Natural killer cell (primary cell): ENCODE data around the gene CFAP99. TPM values are rescaled to one million over a fixed set of nuclear protein-coding genes. Genes with fewer than 3 reads are reported as not detected.

Experiments
- ATAC-seq, 3 donors: fragments of 150-1000 bp in 2 of 3; fragments of 200-7000 bp in 1 of 3; cut with Tn5 transposase; 1 replicate in 1 of 3; 2 replicates in 2 of 3; pipeline ENCODE4 v1.10.0; 2021; ENCODE audit warnings: mild to moderate bottlenecking in 2 of 3, moderate library complexity in 2 of 3
- DNase-seq, 2 donors: peaks; one replicate each; pipeline versions ENCODE4 v3.0.0 to v3.0.0-alpha.2; 2013 to 2021; ENCODE audit warnings: mixed read lengths in 1 of 2
- H3K27ac ChIP-seq: one replicate; pipeline ENCODE4 v1.5.1; 2013; ENCODE audit warnings: mild to moderate bottlenecking, low read length
- H3K27me3 ChIP-seq: one replicate; pipeline ENCODE4 v1.6.1; 2013; ENCODE audit warnings: low read length; ENCODE audit not compliant: control insufficient read depth, insufficient read depth
- H3K36me3 ChIP-seq: one replicate; pipeline ENCODE4 v1.6.1; 2013; ENCODE audit warnings: low read length; ENCODE audit not compliant: control insufficient read depth, insufficient read depth
- H3K4me1 ChIP-seq: one replicate; pipeline ENCODE4 v1.6.1; 2013; ENCODE audit warnings: low read length; ENCODE audit not compliant: control insufficient read depth, insufficient read depth
- H3K4me3 ChIP-seq: one replicate; pipeline ENCODE4 v1.5.1; 2013; ENCODE audit warnings: low read length
- H3K9me3 ChIP-seq: one replicate; pipeline ENCODE4 v1.6.1; 2013; ENCODE audit warnings: low read length; ENCODE audit not compliant: control insufficient read depth, insufficient read depth
- H3K27ac Mint-ChIP-seq, 2 donors: one replicate each; pipeline ENCODE4 v1.8.0; 2022; ENCODE audit warnings: mild to moderate bottlenecking in 2 of 2, mixed read lengths in 2 of 2, moderate library complexity in 1 of 2
- H3K27me3 Mint-ChIP-seq, 2 donors: one replicate each; pipeline ENCODE4 v1.8.0; 2022; ENCODE audit warnings: low read depth in 2 of 2, mixed read lengths in 2 of 2
- H3K36me3 Mint-ChIP-seq: one replicate; pipeline ENCODE4 v1.8.0; 2022; ENCODE audit warnings: mixed read lengths
- H3K4me1 Mint-ChIP-seq, 2 donors: one replicate each; pipeline ENCODE4 v1.8.0; 2022; ENCODE audit warnings: mixed read lengths in 2 of 2
- H3K4me3 Mint-ChIP-seq: one replicate; pipeline ENCODE4 v1.8.0; 2022; ENCODE audit warnings: mild to moderate bottlenecking, moderate library complexity, mixed read lengths
- H3K9me3 Mint-ChIP-seq, 2 donors: one replicate each; pipeline ENCODE4 v1.8.0; 2022; ENCODE audit warnings: mixed read lengths in 2 of 2
- WGBS: methylation state at CpG from one replicate; pipeline ENCODE4 v1.1.7; 2013; ENCODE audit warnings: missing lambda C conversion rate; ENCODE audit not compliant: insufficient coverage; 5-methylcytosine and 5-hydroxymethylcytosine counted together
- intact Hi-C: fragments of 100-400 bp; cut with micrococcal nuclease; formaldehyde crosslinking; loops from one replicate; pipeline ENCODE4 v1.14.2; 2022
- total RNA-seq, 4 donors: library from RNA; stranded (reverse); fragments of 120-200 nt in 1 of 4; gene quantifications; one replicate each; pipeline versions ENCODE4 v1.2.3 to v1.2.4, GENCODE V29; 2013 to 2022
- TF ChIP-seq, protein P1 (sequence below): fragments of 200-600 bp; IDR thresholded peaks from one replicate; pipeline ENCODE4 v1.8.0; 2022; ENCODE audit warnings: antibody characterized with exemption

The CFAP99 gene
- total RNA-seq, 3 donors from 2014 or later (not counting 1 experiment from before 2014, with no cell fraction given): not detected

- Mint-ChIP-seq H3K27ac (no peak overlapping the region), H3K4me3 (no peak overlapping the region), H3K36me3 (no peaks in the 10 kb centered on the region), H3K27me3 (no peaks in the 10 kb centered on the region), H3K9me3 (no peaks in the 10 kb centered on the region), H3K4me1 (peaks cover 0 to 5% of the 10 kb centered on the region in 2 donors)
- Histone ChIP-seq H3K27me3 (no peaks in the 10 kb centered on the region), H3K27ac (no peak overlapping the region), H3K9me3 (no peaks in the 10 kb centered on the region), H3K4me1 (peaks cover 8% of the 10 kb centered on the region), H3K36me3 (no peaks in the 10 kb centered on the region), H3K4me3 (no peak overlapping the region)
- ATAC-seq: no peak
- 86% methylated on average over 24 of the region's 25 CpGs for WGBS
- DNase-seq: no peak
- intact Hi-C loops: no loop called here
- TF ChIP-seq, protein P1, sequence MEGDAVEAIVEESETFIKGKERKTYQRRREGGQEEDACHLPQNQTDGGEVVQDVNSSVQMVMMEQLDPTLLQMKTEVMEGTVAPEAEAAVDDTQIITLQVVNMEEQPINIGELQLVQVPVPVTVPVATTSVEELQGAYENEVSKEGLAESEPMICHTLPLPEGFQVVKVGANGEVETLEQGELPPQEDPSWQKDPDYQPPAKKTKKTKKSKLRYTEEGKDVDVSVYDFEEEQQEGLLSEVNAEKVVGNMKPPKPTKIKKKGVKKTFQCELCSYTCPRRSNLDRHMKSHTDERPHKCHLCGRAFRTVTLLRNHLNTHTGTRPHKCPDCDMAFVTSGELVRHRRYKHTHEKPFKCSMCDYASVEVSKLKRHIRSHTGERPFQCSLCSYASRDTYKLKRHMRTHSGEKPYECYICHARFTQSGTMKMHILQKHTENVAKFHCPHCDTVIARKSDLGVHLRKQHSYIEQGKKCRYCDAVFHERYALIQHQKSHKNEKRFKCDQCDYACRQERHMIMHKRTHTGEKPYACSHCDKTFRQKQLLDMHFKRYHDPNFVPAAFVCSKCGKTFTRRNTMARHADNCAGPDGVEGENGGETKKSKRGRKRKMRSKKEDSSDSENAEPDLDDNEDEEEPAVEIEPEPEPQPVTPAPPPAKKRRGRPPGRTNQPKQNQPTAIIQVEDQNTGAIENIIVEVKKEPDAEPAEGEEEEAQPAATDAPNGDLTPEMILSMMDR: no peak
Measured at GRCh38 chr4:2437475-2438215, 18.9 kb downstream of the CFAP99 start.

- no peak for ATAC-seq
- no peak overlapping the region for H3K27ac ChIP-seq
- Mint-ChIP-seq H3K36me3 (no peaks in the 10 kb centered on the region), H3K4me1 (peaks cover 0 to 5% of the 10 kb centered on the region in 2 donors), H3K9me3 (no peaks in the 10 kb centered on the region), H3K4me3 (no peak overlapping the region), H3K27ac (no peak overlapping the region), H3K27me3 (no peaks in the 10 kb centered on the region)
- DNase-seq: no peak
- no peak overlapping the region for H3K4me3 ChIP-seq
- no peaks in the 10 kb centered on the region for H3K36me3 ChIP-seq
- H3K4me1 ChIP-seq: peaks cover 8% of the 10 kb centered on the region
- intact Hi-C loops: no loop called here
- TF ChIP-seq, protein P1: no peak
- H3K9me3 ChIP-seq: no peaks in the 10 kb centered on the region
- 91% methylated on average over 16 of the region's 16 CpGs for WGBS
- H3K27me3 ChIP-seq: no peaks in the 10 kb centered on the region
Measured at GRCh38 chr4:2438822-2439718, 20.3 kb downstream of the CFAP99 start.

GRCh38 chr4:2441393-2442174 lies 22.8 kb downstream of the CFAP99 start:
- Histone ChIP-seq H3K4me3 (no peak overlapping the region), H3K4me1 (peaks cover 8% of the 10 kb centered on the region), H3K27ac (no peak overlapping the region), H3K27me3 (no peaks in the 10 kb centered on the region), H3K36me3 (no peaks in the 10 kb centered on the region), H3K9me3 (no peaks in the 10 kb centered on the region)
- Mint-ChIP-seq H3K27ac (no peak overlapping the region), H3K4me1 (peaks cover 0 to 5% of the 10 kb centered on the region in 2 donors), H3K4me3 (no peak overlapping the region), H3K36me3 (no peaks in the 10 kb centered on the region), H3K27me3 (no peaks in the 10 kb centered on the region), H3K9me3 (no peaks in the 10 kb centered on the region)
- intact Hi-C loops: loop anchor here (1.0 kb wide), 1 partner anchor 221 kb away; no protein-coding TSS in a partner anchor
- 53% methylated on average over 14 of the region's 14 CpGs for WGBS
- DNase-seq (peak; percentile 59 to 85), ATAC-seq (peak; percentile 82 to 98 (median 96))
- TF ChIP-seq, protein P1: peak; percentile 76
